GM12878 (cell line): ENCODE measurements around the gene TNFAIP1. TPM values are rescaled to one million over a fixed set of nuclear protein-coding genes. Genes with fewer than 3 reads are reported as not detected.
A peak's percentile ranks its signal among the peaks of the same experiment; 100 is the strongest.

Experiments used
- ATAC-seq: fragments of 200-7000 bp; cut with Tn5 transposase; 3 replicates; pipeline ENCODE4 v1.9.1; 2020; ENCODE audit warnings: mild to moderate bottlenecking, moderate library complexity
- BruUV-seq: library from RNA; stranded (reverse); fragments of 400-500 nt; replicated peaks from 2 replicates; lab custom pipeline; 2021; lab: Mats Ljungman, UMichigan
- CTCF ChIA-PET: fragments of 300-600 bp; sonication (Branson Sonifier 250); formaldehyde crosslinking; extraction: SDS; loops from one replicate; lab custom pipeline; 2021; ENCODE audit warnings: inconsistent platforms; lab: Yijun Ruan, JAX
- POLR2A ChIA-PET: fragments of 350-600 bp; formaldehyde crosslinking; extraction: SDS; loops from one replicate; lab custom pipeline; 2021; ENCODE audit warnings: inconsistent platforms; lab: Charles Lee
- RAD21 ChIA-PET: fragments of 300-600 bp; sonication (Branson Sonifier 250); formaldehyde crosslinking; loops from one replicate; lab custom pipeline; 2023; ENCODE audit warnings: antibody characterized with exemption; ENCODE audit not compliant: unreplicated experiment; lab: Charles Lee
- SMC1A ChIA-PET: fragments of 300-600 bp; sonication (Branson Sonifier 250); formaldehyde crosslinking; loops from one replicate; lab custom pipeline; 2023; ENCODE audit not compliant: unreplicated experiment, uncharacterized antibody; lab: Charles Lee
- DNase-seq: peaks from one replicate; pipeline ENCODE4 v3.0.0-alpha.2; 2011; ENCODE audit warnings: low read depth, low spot score
- FAIRE-seq: peaks from 3 replicates; lab custom pipeline; 2011; peaks lifted over from hg19 to GRCh38; lab: Jason Lieb, UNC
- H2AFZ ChIP-seq: 2 replicates; pipeline ENCODE4 v1.6.0; 2011; ENCODE audit warnings: low read depth, low read length, control low read depth; ENCODE audit not compliant: control insufficient read depth
- H3K27ac ChIP-seq: 2 replicates; pipeline ENCODE4 v1.5.1; 2011; ENCODE audit warnings: control low read depth; ENCODE audit not compliant: control insufficient read depth, insufficient read depth
- H3K27me3 ChIP-seq, 2 experiments: replicated peaks in 1 of 2; 2 replicates each; pipeline versions ENCODE4 v1.6.0 to v1.6.1; 2011; ENCODE audit warnings: low read length in 1 of 2; ENCODE audit not compliant: control insufficient read depth in 2 of 2, insufficient read depth in 2 of 2
- H3K36me3 ChIP-seq, 2 experiments: 2 replicates each; pipeline ENCODE4 v1.5.1; 2011; ENCODE audit warnings: low read length in 1 of 2; ENCODE audit not compliant: control insufficient read depth in 2 of 2, insufficient read depth in 2 of 2
- H3K4me1 ChIP-seq: 2 replicates; pipeline ENCODE4 v1.6.1; 2011; ENCODE audit warnings: mild to moderate bottlenecking, low read length, moderate library complexity, mixed read lengths; ENCODE audit not compliant: control insufficient read depth, insufficient read depth
- H3K4me2 ChIP-seq: 2 replicates; pipeline ENCODE4 v1.6.0; 2011; ENCODE audit warnings: control low read depth; ENCODE audit not compliant: control insufficient read depth, insufficient read depth
- H3K4me3 ChIP-seq: fragments of 200-600 bp; sonication (generic); 2 replicates; pipeline ENCODE4 v1.5.1; 2016
- H3K79me2 ChIP-seq: 2 replicates; pipeline ENCODE4 v1.6.0; 2011; ENCODE audit warnings: low read length; ENCODE audit not compliant: control insufficient read depth, insufficient read depth
- H3K9ac ChIP-seq: 2 replicates; pipeline ENCODE4 v1.8.0; 2011; ENCODE audit warnings: low read length, control low read depth, mixed read lengths; ENCODE audit not compliant: control insufficient read depth, insufficient read depth
- H3K9me3 ChIP-seq: replicated peaks from 3 replicates; pipeline ENCODE4 v1.5.1; 2011; ENCODE audit warnings: mild to moderate bottlenecking, low read length; ENCODE audit not compliant: control insufficient read depth, insufficient read depth
- H4K20me1 ChIP-seq: 2 replicates; pipeline ENCODE4 v1.6.0; 2011; ENCODE audit not compliant: control insufficient read depth, insufficient read depth
- IKZF2 ChIP-seq, 2 experiments: fragments of 450-650 bp; IDR thresholded peaks; 2 replicates each; pipeline ENCODE4 v1.6.1; 2017; ENCODE audit warnings: mild to moderate bottlenecking in 2 of 2, moderate library complexity in 2 of 2
- KLF5 ChIP-seq: fragments of 450-650 bp; IDR thresholded peaks from 2 replicates; pipeline ENCODE4 v1.6.1; 2014; ENCODE audit warnings: mild to moderate bottlenecking; ENCODE audit not compliant: partially characterized antibody
- NRF1 ChIP-seq: conservative IDR thresholded peaks from 2 replicates; pipeline ENCODE4 v1.6.1; 2011; ENCODE audit warnings: mild to moderate bottlenecking, low read depth, low read length, improper control_type of control experiment
- POLR2A ChIP-seq: IDR thresholded peaks from 2 replicates; pipeline ENCODE4 v1.6.1; 2011; ENCODE audit warnings: low read depth, mild to moderate bottlenecking, low read length
- RCOR1 ChIP-seq: conservative IDR thresholded peaks from 2 replicates; pipeline ENCODE4 v1.6.1; 2012; ENCODE audit warnings: low read depth, low read length, improper control_type of control experiment
- WGBS: methylation state at CpG from one replicate; pipeline ENCODE4 v1.1.6; 2016; ENCODE audit warnings: low lambda C conversion rate; ENCODE audit not compliant: insufficient replicate concordance, insufficient coverage; ENCODE audit errors: missing lambda C conversion rate; 5-methylcytosine and 5-hydroxymethylcytosine counted together
- in situ Hi-C: fragments of 300-500 bp; cut with MboI; formaldehyde crosslinking; loops from 9 replicates; pipeline ENCODE4 v1.14.3; 2018; ENCODE audit warnings: mixed read lengths
- intact Hi-C: fragments of 100-400 bp; cut with micrococcal nuclease; formaldehyde crosslinking; loops from one replicate; pipeline ENCODE4 v1.14.2; 2022; ENCODE audit not compliant: unreplicated experiment
- polyA plus RNA-seq, 11 experiments: library from polyadenylated mRNA; depleted of rRNA in 4 of 11; unstranded in 6 of 11; stranded (reverse) in 5 of 11; fragments of >200 nt; fragmentation: Nextera tagmentation in 4 of 11; fragmentation: Illumina TruSeq in 1 of 11; extraction: Ambion mirVana in 4 of 11; extraction: Trizol in 1 of 11; gene quantifications; 1 replicate in 1 of 11; 2 replicates in 10 of 11; pipeline versions ENCODE4 v1.2.1 to v1.2.3, GENCODE V29; 2011 to 2016; ENCODE audit warnings: inconsistent platforms in 2 of 11, missing spikeins in 2 of 11, low read depth in 1 of 11
- total RNA-seq, 4 experiments: library from RNA; depleted of rRNA in 3 of 4; stranded (reverse); fragments of >200 nt in 3 of 4; fragmentation: Illumina TruSeq in 1 of 4; extraction: Trizol in 1 of 4; gene quantifications; 2 replicates each; pipeline versions ENCODE4 v1.2.1 to v1.2.3, GENCODE V29; 2013 to 2021

TNFAIP1 gene
- total and polyA plus RNA-seq, 10 of the 15 experiments (the other 5 are each of a cell fraction or from before 2014, with no cell fraction given) = 1.8 to 16.9 (median 11.7) TPM

GRCh38 chr17:28370035-28370743, 34.6 kb downstream of the TNFAIP1 start, which contains the start of gene VTN:
Gene VTN, minus strand, starts transcription at chr17:28370307. Its CDS starts 104 bp downstream, at chr17:28370203.
- H3K9ac ChIP-seq = no peak within 1 kb of the TSS
- DNase-seq (no peak), FAIRE-seq (no peak), ATAC-seq (no peak)
- 0 out of 2 replicates have a peak, but pooled peaks have one; percentile 24 for TF ChIP-seq POLR2A
- no peak for TF ChIP-seq RCOR1
- no peak for TF ChIP-seq IKZF2 (IDR thresholded peaks at IDR 0.05)
- TF ChIP-seq KLF5 = no peak
- TF ChIP-seq NRF1 = no peak
- H3K27me3 ChIP-seq = no peaks in the 10 kb centered on the region
- CTCF ChIA-PET = interaction anchor here (0.6 to 1.2 kb wide), 2 partner anchors 46 to 350 kb away, joined by 3 to 4 read pairs; no protein-coding TSS in a partner anchor
- BruUV-seq = no TSS peak
- peak within 1 kb of the TSS; percentile 65 for H2AFZ ChIP-seq
- peaks cover 2% of the 10 kb centered on the region; the same call in 1 of the 2 replicates for H3K79me2 ChIP-seq
- SMC1A ChIA-PET = interaction anchor here (1.2 to 1.5 kb wide), 2 partner anchors 47 to 113 kb away, joined by 3 to 5 read pairs; no protein-coding TSS in a partner anchor
- H3K4me2 ChIP-seq = peak within 1 kb of the TSS; percentile 93
- H3K36me3 ChIP-seq = no peaks in the 10 kb centered on the region
- peak within 1 kb of the TSS; percentile 9; the same call in 1 of the 2 replicates for H3K4me3 ChIP-seq
- peaks cover 3% of the 10 kb centered on the region; the same call in 1 of the 2 replicates for H4K20me1 ChIP-seq
- intact Hi-C loops = loop anchor here (10.0 kb wide), 2 partner anchors 65 to 175 kb away; no protein-coding TSS in a partner anchor
- RAD21 ChIA-PET = no interaction called here
- H3K4me1 ChIP-seq = peaks cover 7% of the 10 kb centered on the region
- WGBS = 58% methylated on average over 8 of the region's 8 CpGs
- no peak within 1 kb of the TSS for H3K27ac ChIP-seq
- H3K9me3 ChIP-seq = no peaks in the 10 kb centered on the region
- POLR2A ChIA-PET = interaction anchor here (0.5 to 2.1 kb wide), 3 partner anchors 13 to 238 kb away, joined by 3 to 8 read pairs (median 4); partner anchors contain the start of gene POLDIP2
- in situ Hi-C loops = loop anchor here (10.0 kb wide), 1 partner anchor 175 kb away; no protein-coding TSS in a partner anchor
